ENCODE results near the gene SCO2. TPM values are rescaled to one million over a fixed set of nuclear protein-coding genes. Genes with fewer than 3 reads are reported as not detected.

Gene SCO2
- total and polyA plus RNA-seq, 9 of the 15 experiments (the other 6 are each of a cell fraction or from before 2014, with no cell fraction given) = 0.34 to 4.0 (median 1.1) TPM; not detected in 3

DNA sequence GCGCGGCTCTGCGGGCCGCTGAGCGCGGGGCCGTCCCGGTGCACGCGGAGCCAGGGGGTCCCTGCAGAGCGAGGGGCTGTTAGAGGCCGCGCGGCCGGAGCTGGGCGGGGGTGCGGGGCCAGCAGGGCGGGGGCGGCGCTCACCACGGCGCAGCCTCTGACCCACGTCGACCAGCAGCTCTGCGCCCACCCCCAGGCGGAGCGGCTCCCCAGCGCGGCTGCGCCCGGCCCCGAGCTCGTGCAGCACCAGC is 385 bp upstream of the SCO2 start (continued):
- TF ChIP-seq ZBTB7A (IDR thresholded peaks at IDR 0.05; ENCODE audit: borderline replicate concordance, control insufficient read depth, low read depth, low read length) (peak; percentile 87; the same call in 1 of the 2 replicates), POLR2H (tag; IDR thresholded peaks at IDR 0.05; ENCODE audit: low read depth) (0 out of 2 replicates have a peak, but pooled peaks have one; percentile 1), ZNF146 (CRISPR knock-in tag; IDR thresholded peaks at IDR 0.05; ENCODE audit: unreplicated experiment) (no peak), ZNF778 (CRISPR knock-in tag; IDR thresholded peaks at IDR 0.05) (no peak), ATF7 (IDR thresholded peaks at IDR 0.05) (no peak), ZNF224 (CRISPR knock-in tag; IDR thresholded peaks at IDR 0.05) (no peak), NR2C1 (IDR thresholded peaks at IDR 0.05) (no peak), NR2C1 (tag; IDR thresholded peaks at IDR 0.05) (no peak), FIP1L1 (IDR thresholded peaks at IDR 0.05; ENCODE audit: low read depth, low read length, poor library complexity, severe bottlenecking) (no peak), GTF2A2 (tag; IDR thresholded peaks at IDR 0.05) (no peak), RAD51 (IDR thresholded peaks at IDR 0.05; ENCODE audit: borderline replicate concordance, low read depth) (no peak), NBN (IDR thresholded peaks at IDR 0.05; ENCODE audit: low read depth) (no peak), HNRNPH1 (optimal IDR thresholded peaks at IDR 0.05; ENCODE audit: low read depth, low read length) (no peak), ZNF232 (CRISPR knock-in tag; IDR thresholded peaks at IDR 0.05) (no peak), CCAR2 (IDR thresholded peaks at IDR 0.05; ENCODE audit: low read depth, low read length) (no peak), YY1 (IDR thresholded peaks at IDR 0.05; ENCODE audit: borderline replicate concordance in 1 of 3, control insufficient read depth in 1 of 3, extremely low read depth in 1 of 3, insufficient read depth in 3 of 3, insufficient read length in 1 of 3, insufficient replicate concordance in 2 of 3, low read depth in 1 of 3, low read length in 2 of 3) (peak in 1 of 3 experiments; percentile 13), ZNF609 (CRISPR knock-in tag; IDR thresholded peaks at IDR 0.05; ENCODE audit: borderline replicate concordance) (no peak), ZNF696 (CRISPR knock-in tag; conservative IDR thresholded peaks at IDR 0.05) (no peak), ID3 (CRISPR knock-in tag; IDR thresholded peaks at IDR 0.05) (no peak), ID3 (tag; IDR thresholded peaks at IDR 0.05) (no peak), PML (IDR thresholded peaks at IDR 0.05; ENCODE audit: low read length) (no peak), MTA3 (IDR thresholded peaks at IDR 0.05; ENCODE audit: borderline replicate concordance) (no peak), SRSF9 (IDR thresholded peaks at IDR 0.05; ENCODE audit: borderline replicate concordance, low read depth, low read length) (no peak)
- TF ChIP-seq, protein P1, sequence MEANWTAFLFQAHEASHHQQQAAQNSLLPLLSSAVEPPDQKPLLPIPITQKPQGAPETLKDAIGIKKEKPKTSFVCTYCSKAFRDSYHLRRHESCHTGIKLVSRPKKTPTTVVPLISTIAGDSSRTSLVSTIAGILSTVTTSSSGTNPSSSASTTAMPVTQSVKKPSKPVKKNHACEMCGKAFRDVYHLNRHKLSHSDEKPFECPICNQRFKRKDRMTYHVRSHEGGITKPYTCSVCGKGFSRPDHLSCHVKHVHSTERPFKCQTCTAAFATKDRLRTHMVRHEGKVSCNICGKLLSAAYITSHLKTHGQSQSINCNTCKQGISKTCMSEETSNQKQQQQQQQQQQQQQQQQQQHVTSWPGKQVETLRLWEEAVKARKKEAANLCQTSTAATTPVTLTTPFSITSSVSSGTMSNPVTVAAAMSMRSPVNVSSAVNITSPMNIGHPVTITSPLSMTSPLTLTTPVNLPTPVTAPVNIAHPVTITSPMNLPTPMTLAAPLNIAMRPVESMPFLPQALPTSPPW (CRISPR knock-in tag; IDR thresholded peaks at IDR 0.05) = no peak
